Umbilical cord (tissue), 2 donors: ENCODE measurements around the gene FBXL4. TPM values are rescaled to one million over a fixed set of nuclear protein-coding genes. Genes with fewer than 3 reads are reported as not detected.

Experiments
- DNase-seq: peaks from one replicate; pipeline ENCODE4 v3.0.0-alpha.2; 2015; ENCODE audit warnings: low spot score
- total RNA-seq: library from RNA; depleted of rRNA; stranded (reverse); fragments of >200 nt; gene quantifications from one replicate; pipeline ENCODE4 v1.2.3, GENCODE V29; 2014; ENCODE audit warnings: low replicate concordance; ENCODE audit not compliant: insufficient read depth

The FBXL4 gene
- total RNA-seq, 1 donor from 2014 or later, result 19.7 TPM

GRCh38 chr6:98825600-98826230 is 122.0 kb downstream of the FBXL4 start:
- no peak for DNase-seq

DNA sequence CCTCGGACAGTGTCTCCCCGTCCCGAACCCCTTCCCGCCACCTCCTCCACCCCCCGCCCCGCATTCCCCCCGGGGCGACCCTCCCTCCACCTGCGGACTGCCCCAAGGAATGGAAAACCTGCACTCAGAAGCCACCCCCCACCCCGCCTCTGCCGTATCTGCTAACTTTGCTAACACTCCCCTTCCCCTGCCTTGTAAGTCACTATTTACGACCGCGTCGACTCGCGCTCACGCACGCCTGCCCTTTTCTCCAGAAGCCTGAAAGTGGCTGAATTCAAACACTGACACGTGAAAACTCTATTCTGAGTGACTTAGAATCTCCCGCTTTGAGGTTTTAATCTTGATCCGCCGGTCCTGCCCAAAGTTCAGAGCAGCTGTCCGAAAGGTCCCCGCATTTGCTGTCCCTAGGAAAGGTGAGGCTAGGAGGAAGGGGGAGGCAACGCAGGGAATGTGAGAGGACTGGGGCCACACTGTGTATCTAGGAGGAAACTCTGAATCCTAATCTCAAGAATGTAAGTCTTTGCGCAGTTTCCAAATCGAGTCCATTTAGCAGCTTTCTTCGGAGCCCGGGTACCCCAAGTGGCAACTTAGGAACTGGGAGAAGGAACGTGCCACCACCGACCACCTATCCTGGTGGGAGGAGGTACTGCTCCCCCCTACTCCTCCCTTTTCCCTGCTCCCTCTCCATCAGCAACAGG is 122.7 kb downstream of the FBXL4 start:
- DNase-seq, result no peak

DNA sequence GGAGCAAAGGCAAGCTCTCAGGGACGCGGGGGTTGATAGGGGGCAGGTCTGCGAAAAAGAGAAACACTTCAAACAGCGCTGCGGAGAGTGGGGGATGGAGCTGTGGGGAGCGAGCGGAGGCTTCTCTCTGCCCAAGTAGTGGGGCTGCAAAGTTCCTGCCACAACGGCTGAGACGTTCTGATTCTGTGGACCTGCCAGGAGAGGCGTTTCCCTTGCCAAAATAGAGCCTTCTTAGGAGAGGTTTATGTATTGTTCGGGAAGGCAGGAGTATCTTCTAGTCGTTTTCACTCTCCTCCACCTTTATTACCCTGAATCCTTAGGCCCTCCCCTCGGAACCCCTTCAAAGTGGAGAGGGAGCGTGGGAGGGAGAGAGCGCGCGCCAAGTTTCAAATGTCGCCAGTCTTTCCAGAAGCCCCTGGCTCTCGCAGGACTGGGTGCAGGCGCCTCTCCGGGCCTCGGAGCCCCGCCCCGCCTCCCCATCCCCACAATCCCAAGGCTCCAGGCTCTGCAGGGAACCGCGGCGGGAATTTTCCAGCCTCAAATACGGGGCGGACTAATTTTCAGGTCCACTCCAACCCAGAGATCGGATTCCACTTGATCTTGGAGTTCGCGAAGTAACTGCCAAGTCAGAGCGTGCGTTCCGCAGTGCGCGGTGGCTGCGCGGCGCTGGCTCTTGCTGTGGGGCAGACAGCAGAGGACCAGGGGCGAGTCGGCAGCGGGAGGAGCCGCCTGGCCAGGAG is 123.4 kb downstream of the FBXL4 start:
- DNase-seq, result no peak

DNA sequence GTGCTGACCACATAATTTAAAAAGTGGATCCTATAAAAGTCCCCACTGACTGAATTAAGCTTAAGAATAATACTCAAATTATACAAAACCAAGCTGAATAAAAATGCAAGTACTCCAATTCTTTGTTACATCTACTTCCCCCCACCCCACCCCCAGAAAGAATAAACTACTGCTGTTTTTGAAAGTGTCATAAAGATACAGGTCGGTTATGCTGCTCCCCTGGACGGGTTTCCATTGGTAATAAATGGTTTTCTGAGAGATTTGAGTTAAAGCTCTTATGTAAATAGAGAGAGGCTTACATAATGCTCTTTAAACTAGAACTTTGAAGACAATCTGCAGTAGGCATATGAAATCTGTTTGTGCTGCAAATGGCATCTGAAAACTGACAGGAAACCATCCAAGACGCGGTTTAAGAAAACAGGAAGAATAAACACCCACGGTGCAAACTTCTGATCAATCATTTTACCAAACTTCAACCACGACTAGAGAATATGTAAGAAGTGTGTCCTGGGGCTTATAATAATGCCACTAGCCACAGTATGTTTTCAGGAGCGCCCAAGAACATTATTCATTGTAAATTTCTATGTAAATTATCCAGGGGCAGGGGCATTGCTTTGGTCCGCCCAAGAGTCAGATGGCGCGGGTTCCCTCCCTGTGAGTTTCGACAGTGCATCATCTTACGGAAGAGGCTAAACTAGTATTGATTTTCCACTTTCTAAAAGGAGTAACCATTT is 124.2 kb downstream of the FBXL4 start:
- no peak for DNase-seq

DNA sequence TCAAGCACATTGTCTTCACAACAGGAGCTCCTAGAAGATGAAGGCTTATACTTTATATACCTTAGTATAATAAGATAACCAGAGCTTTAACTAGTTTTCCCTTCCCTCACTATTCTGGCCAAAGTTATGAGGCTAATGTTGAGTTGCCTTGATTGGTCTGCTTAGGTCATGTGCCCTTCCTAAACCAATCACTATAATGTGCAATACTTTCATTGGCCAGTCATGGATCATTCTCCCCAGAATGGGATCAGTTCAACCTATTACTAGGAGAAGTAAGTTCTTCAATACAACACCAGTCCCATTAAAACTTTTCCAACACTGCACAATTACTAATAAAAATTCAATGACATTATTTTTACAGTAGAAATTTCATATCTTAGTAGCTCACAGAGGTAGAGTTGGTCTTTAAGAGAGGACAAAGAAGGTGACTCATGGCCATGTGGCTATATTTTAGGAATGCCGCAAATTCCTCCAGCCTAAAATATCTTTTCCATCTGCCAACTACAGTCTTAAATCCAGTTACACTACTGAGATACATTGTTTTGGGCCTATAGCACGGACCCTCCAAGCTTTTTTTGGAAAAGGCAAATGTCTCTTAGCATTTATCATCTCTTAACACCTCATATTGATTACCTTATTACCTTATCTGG is 125.9 kb downstream of the FBXL4 start:
- no peak for DNase-seq

Other genes with a start within 250 kb of the FBXL4 start
- 1.4 TPM for gene POU3F2, start 113.4 kb downstream of the FBXL4 start, total RNA-seq